AG04450 (cell line): Measurements from ENCODE around the gene CHN1. TPM values are rescaled to one million over a fixed set of nuclear protein-coding genes. Genes with fewer than 3 reads are reported as not detected.

ENCODE experiments used
- CTCF ChIA-PET: fragments of 300-600, 350-600 bp; formaldehyde crosslinking; extraction: SDS; loops from one replicate; lab custom pipeline; 2022; ENCODE audit warnings: antibody characterized with exemption, inconsistent platforms; lab: Charles Lee
- POLR2A ChIA-PET: fragments of 350-600 bp; formaldehyde crosslinking; extraction: SDS; loops from one replicate; lab custom pipeline; 2021; ENCODE audit warnings: antibody characterized with exemption, inconsistent platforms; lab: Yijun Ruan, JAX
- DNase-seq: peaks from one replicate; pipeline ENCODE4 v3.0.0-alpha.2; 2011; ENCODE audit warnings: low read depth, low spot score
- H3K27ac ChIP-seq: one replicate; pipeline ENCODE4 v1.5.1; 2012; ENCODE audit warnings: low read depth, low read length, control low read depth
- H3K27me3 ChIP-seq: one replicate; pipeline ENCODE4 v1.6.0; 2012; ENCODE audit warnings: low read length; ENCODE audit not compliant: control insufficient read depth, insufficient read depth
- H3K4me3 ChIP-seq: 2 replicates; pipeline ENCODE4 v1.5.1; 2011; ENCODE audit warnings: mild to moderate bottlenecking, low read depth, low read length, control low read depth
- H3K9me3 ChIP-seq: 2 replicates; pipeline ENCODE4 v1.5.1; 2012; ENCODE audit warnings: low read length; ENCODE audit not compliant: control insufficient read depth, insufficient read depth
- polyA plus RNA-seq: library from polyadenylated mRNA; depleted of rRNA; stranded (reverse); fragments of >200 nt; gene quantifications from 2 replicates; pipeline ENCODE4 v1.2.3, GENCODE V29; 2011; rRNA removed
- small RNA-seq: library from RNA; depleted of rRNA; stranded (forward); fragments of <200 nt; gene quantifications from one replicate; pipeline ENCODE3, GENCODE V24; 2012; ENCODE audit warnings: low read depth; ENCODE audit not compliant: insufficient read length
- TF ChIP-seq, protein P1 (sequence below): IDR thresholded peaks from 2 replicates; pipeline ENCODE4 v1.5.1; 2011; ENCODE audit warnings: low read depth, low read length, control low read depth, inconsistent platforms

The CHN1 gene
- polyA plus RNA-seq, 1 experiment, result 258 TPM

DNA sequence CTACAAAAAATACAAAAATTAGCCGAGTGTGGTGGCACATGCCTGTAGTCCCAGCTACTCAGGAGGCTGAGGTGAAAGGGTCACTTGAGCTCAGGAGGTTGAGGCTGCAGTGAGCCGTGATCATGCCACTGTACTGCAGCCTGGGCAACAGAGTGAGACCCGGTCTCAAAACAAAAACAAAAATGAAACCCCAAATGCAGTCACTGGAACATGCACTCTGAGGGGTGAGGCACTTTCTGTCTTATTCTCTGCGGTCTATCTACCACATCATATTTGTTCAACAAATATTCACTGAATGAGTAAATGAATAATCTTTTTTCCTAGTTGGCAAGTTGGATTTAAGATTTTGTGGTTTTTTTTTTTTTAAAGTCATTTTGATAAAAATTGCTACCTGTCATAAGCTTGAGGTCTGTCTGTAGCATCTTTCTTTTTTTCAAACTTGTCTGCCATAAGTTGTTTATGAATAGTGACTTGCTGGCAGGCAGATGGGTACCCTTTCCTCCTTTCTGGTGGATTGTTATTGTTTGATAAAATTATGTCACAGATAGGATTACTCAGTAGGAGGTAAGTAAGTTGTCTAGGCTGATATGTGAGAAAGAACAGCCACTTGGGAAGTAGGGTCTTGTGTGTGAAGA lies 252.7 kb downstream of the CHN1 start:
- Histone ChIP-seq H3K27me3 (no peaks in the 10 kb centered on the region), H3K27ac (no peak overlapping the region), H3K9me3 (no peaks in the 10 kb centered on the region), H3K4me3 (no peak overlapping the region)
- no peak for DNase-seq
- TF ChIP-seq, protein P1, sequence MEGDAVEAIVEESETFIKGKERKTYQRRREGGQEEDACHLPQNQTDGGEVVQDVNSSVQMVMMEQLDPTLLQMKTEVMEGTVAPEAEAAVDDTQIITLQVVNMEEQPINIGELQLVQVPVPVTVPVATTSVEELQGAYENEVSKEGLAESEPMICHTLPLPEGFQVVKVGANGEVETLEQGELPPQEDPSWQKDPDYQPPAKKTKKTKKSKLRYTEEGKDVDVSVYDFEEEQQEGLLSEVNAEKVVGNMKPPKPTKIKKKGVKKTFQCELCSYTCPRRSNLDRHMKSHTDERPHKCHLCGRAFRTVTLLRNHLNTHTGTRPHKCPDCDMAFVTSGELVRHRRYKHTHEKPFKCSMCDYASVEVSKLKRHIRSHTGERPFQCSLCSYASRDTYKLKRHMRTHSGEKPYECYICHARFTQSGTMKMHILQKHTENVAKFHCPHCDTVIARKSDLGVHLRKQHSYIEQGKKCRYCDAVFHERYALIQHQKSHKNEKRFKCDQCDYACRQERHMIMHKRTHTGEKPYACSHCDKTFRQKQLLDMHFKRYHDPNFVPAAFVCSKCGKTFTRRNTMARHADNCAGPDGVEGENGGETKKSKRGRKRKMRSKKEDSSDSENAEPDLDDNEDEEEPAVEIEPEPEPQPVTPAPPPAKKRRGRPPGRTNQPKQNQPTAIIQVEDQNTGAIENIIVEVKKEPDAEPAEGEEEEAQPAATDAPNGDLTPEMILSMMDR, result no peak
- CTCF ChIA-PET, result interaction anchor here (0.7 to 2.0 kb wide), 5 partner anchors 20 to 234 kb away, joined by 3 to 6 read pairs (median 4); no protein-coding TSS in a partner anchor
- POLR2A ChIA-PET, result no interaction called here

DNA sequence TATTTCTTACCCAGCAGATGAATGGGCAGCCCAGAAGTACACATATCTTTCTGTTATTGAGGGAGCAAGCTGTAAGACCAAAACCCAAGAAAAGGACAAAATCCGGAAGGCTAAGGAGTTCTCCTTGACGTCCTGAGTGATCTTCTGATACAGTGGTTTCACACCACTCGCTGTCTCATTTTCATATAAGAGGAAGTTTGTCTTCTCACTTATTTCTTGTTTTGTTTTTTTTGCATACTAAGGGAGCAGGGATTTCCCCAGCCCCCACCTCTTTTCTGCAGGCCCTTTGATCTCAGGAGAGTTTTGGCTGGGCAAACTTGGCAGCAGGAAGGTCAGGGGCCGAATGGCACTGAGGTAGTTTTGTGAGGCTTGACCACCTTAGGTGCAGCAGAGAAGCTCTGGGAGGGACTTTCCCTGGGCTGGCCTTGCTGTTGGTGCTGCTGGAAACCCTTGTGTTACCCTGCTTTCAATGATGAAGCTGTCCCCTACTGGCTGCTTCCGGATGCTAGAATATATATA lies 254.2 kb downstream of the CHN1 start:
- H3K27ac ChIP-seq, result no peak overlapping the region
- peaks cover 2% of the 10 kb centered on the region for H3K27me3 ChIP-seq
- DNase-seq, result no peak
- TF ChIP-seq, protein P1, result no peak
- ChIA-PET CTCF (interaction anchor here (5.3 kb wide), 1 partner anchor 237 kb away, joined by 238 read pairs; no protein-coding TSS in a partner anchor), POLR2A (no interaction called here)
- no peaks in the 10 kb centered on the region for H3K9me3 ChIP-seq
- no peak overlapping the region for H3K4me3 ChIP-seq

DNA sequence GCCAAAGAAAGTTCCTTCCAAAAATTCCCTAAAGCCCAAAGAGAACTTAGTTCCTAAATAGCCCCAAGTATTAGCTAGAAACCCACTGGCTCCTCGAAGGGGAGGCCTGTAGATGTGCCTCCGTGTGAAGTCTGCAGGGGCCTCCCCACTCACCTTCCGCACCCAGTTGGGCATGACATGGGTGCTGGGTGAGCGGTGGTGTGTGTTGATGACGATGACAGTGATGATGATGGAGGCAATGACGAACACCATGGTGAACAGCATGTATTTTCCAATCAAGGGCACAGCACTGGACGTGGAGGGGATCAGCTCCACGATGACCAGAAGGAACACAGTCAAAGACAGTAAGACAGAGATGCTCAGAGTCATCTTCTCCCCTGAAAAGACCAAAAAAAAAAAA lies 255.4 kb downstream of the CHN1 start:
- peaks cover 2% of the 10 kb centered on the region for H3K27me3 ChIP-seq
- no peaks in the 10 kb centered on the region for H3K9me3 ChIP-seq
- DNase-seq, result no peak
- POLR2A ChIA-PET, result interaction anchor here (0.7 kb wide), 1 partner anchor 308 kb away, joined by 4 read pairs; no protein-coding TSS in a partner anchor
- CTCF ChIA-PET, result interaction anchor here (0.6 to 5.3 kb wide), 52 partner anchors 8 to 419 kb away, joined by 3 to 238 read pairs (median 6); partner anchors contain the start of genes ATF2 and CHRNA1
- H3K27ac ChIP-seq, result no peak overlapping the region
- TF ChIP-seq, protein P1, result no peak
- no peak overlapping the region for H3K4me3 ChIP-seq

DNA sequence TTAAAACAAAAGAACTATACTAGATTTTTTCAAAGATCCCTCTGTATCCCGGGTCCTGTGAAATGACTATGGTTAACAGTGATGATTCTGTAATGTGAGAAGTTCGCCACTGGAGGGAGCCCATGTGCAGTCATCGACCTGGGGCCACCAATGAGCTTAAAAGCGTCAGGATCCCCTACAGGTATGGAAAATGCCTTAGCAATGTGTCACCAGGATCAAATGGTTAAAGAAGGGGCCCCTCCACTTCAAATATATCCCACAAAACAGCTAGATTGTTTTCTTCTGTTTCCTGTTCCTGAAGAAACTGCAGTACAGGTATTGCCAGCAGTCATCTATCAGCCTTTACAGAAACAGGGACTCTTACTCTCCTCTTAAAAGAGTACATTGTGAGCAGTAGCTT lies 256.2 kb downstream of the CHN1 start:
- DNase-seq, result peak; percentile 16
- ChIA-PET POLR2A (no interaction called here), CTCF (interaction anchor here (0.6 to 5.3 kb wide), 74 partner anchors 8 to 419 kb away, joined by 3 to 238 read pairs (median 5); partner anchors contain the start of genes ATF2, CHN1 and CHRNA1)

More for the DNA sequence above, 256.2 kb downstream of the CHN1 start:
- peaks cover 2% of the 10 kb centered on the region for H3K27me3 ChIP-seq
- no peak overlapping the region for H3K27ac ChIP-seq
- no peak overlapping the region for H3K4me3 ChIP-seq
- TF ChIP-seq, protein P1, result peak; percentile 83
- H3K9me3 ChIP-seq, result no peaks in the 10 kb centered on the region

Small RNA genes lying within 50 kb of the gene (small RNA-seq; reads per million reads assigned to genes)
- gene RNU6-1290P, result not detected
- gene RNU6-763P, result not detected

Other genes with a start within 250 kb of the CHN1 start
- 2.6 and 2.7 TPM in 2 replicates for gene CHRNA1, start 240.9 kb downstream of the CHN1 start, polyA plus RNA-seq
- gene ATF2, start 162.8 kb upstream of the CHN1 start, polyA plus RNA-seq, result 61.1 and 70.1 TPM in 2 replicates
- gene ATP5MC3, start 176.3 kb upstream of the CHN1 start, polyA plus RNA-seq, result 396 and 519 TPM in 2 replicates